ENCODE results near the gene CALR. TPM values are rescaled to one million over a fixed set of nuclear protein-coding genes. Genes with fewer than 3 reads are reported as not detected.
A peak's percentile ranks its signal among the peaks of the same experiment; 100 is the strongest.

The CALR gene
- total RNA-seq, 4 donors from 2014 or later: 166 to 616 (median 392) TPM

- DNase-seq: no peak
- no peaks in the 10 kb centered on the region for H3K9me3 ChIP-seq
- H3K4me3 ChIP-seq: no peak overlapping the region
- TF ChIP-seq POLR2A (IDR thresholded peaks at IDR 0.05): no peak
- no peak for TF ChIP-seq CTCF (IDR thresholded peaks at IDR 0.05)
- no peaks in the 10 kb centered on the region for H3K36me3 ChIP-seq
- H3K27ac ChIP-seq: no peak overlapping the region
- no peaks in the 10 kb centered on the region for H3K4me1 ChIP-seq
- no peaks in the 10 kb centered on the region for H3K27me3 ChIP-seq
- intact Hi-C loops (cut with DNase I; ENCODE audit: low total_unique reads): no loop called here
These were observed 13.6 kb upstream of the CALR start for GRCh38 chr19:12924621-12925310.

GRCh38 chr19:12930002-12930645 is 8.3 kb upstream of the CALR start:
- Histone ChIP-seq H3K4me1 (peaks cover 0 to 4% of the 10 kb centered on the region in 2 donors), H3K27me3 (no peaks in the 10 kb centered on the region), H3K36me3 (no peaks in the 10 kb centered on the region), H3K4me3 (no peak overlapping the region), H3K9me3 (no peaks in the 10 kb centered on the region), H3K27ac (no peak overlapping the region)
- DNase-seq: no peak
- intact Hi-C loops (cut with DNase I; ENCODE audit: low total_unique reads): no loop called here
- TF ChIP-seq POLR2A (IDR thresholded peaks at IDR 0.05) (no peak), CTCF (IDR thresholded peaks at IDR 0.05) (no peak)

- H3K4me3 ChIP-seq: peak overlapping the region; percentile 89 to 95
- H3K27ac ChIP-seq: peak overlapping the region; percentile 79 to 80
- H3K27me3 ChIP-seq: no peaks in the 10 kb centered on the region
- H3K4me1 ChIP-seq: peaks cover 0 to 4% of the 10 kb centered on the region in 2 donors
- no peaks in the 10 kb centered on the region for H3K36me3 ChIP-seq
- DNase-seq: no peak
- intact Hi-C loops (cut with DNase I; ENCODE audit: low total_unique reads): no loop called here
- TF ChIP-seq CTCF (IDR thresholded peaks at IDR 0.05): no peak
- no peaks in the 10 kb centered on the region for H3K9me3 ChIP-seq
These were observed 5.8 kb upstream of the CALR start for GRCh38 chr19:12932392-12933286.

GRCh38 chr19:12933287-12934072 is 4.9 kb upstream of the CALR start, which contains the start of gene FARSA:
TSS of gene FARSA (minus strand) at chr19:12933711. CDS start at chr19:12933696, 15 bp downstream.
- Histone ChIP-seq H3K27ac (peak within 1 kb of the TSS; percentile 79 to 80), H3K36me3 (no peaks in the 10 kb centered on the region), H3K4me3 (peak within 1 kb of the TSS; percentile 89 to 95), H3K4me1 (peaks cover 0 to 4% of the 10 kb centered on the region in 2 donors), H3K27me3 (no peaks in the 10 kb centered on the region), H3K9me3 (no peaks in the 10 kb centered on the region)
- DNase-seq: peak; percentile 91 to 92
- intact Hi-C loops (cut with DNase I; ENCODE audit: low total_unique reads): no loop called here
- TF ChIP-seq CTCF (IDR thresholded peaks at IDR 0.05) (peak in 1 of 4 experiments; percentile 8), POLR2A (IDR thresholded peaks at IDR 0.05) (peak in 1 of 2 donors; percentile 51)
